Stimulated activated CD8-positive, alpha-beta memory T cell treated with anti-CD3 and anti-CD28 coated beads, Interleukin-12 subunit alpha, Interleukin-12 subunit beta, amount 100 ng/mL, for 4 hours (primary cell): ENCODE measurements around the gene OR51E1.

Source experiments
- DNase-seq: peaks from one replicate; pipeline ENCODE4 v3.0.0-alpha.2; 2020; ENCODE audit warnings: low read depth

Gene OR51E1

GRCh38 chr11:4654635-4655369 lies 11.0 kb downstream of the OR51E1 start:
- no peak for DNase-seq

- no peak for DNase-seq
Observed at GRCh38 chr11:4658629-4659445, 15.1 kb downstream of the OR51E1 start.

GRCh38 chr11:4662876-4663275 lies 19.1 kb downstream of the OR51E1 start:
- no peak for DNase-seq

- no peak for DNase-seq
Observed at GRCh38 chr11:4664183-4664582, 20.4 kb downstream of the OR51E1 start.

GRCh38 chr11:4664786-4665185 lies 21.0 kb downstream of the OR51E1 start:
- DNase-seq = no peak

- no peak for DNase-seq
Observed at GRCh38 chr11:4665424-4665823, 21.6 kb downstream of the OR51E1 start.

GRCh38 chr11:4671741-4672140 lies 28.0 kb downstream of the OR51E1 start:
- DNase-seq = no peak

GRCh38 chr11:4672470-4672869 lies 28.7 kb downstream of the OR51E1 start:
- no peak for DNase-seq

- no peak for DNase-seq
Observed at GRCh38 chr11:4673781-4674180, 30.0 kb downstream of the OR51E1 start.

GRCh38 chr11:4677948-4678347 lies 34.2 kb downstream of the OR51E1 start:
- DNase-seq = no peak

- DNase-seq = no peak
Observed at GRCh38 chr11:4680341-4680740, 36.6 kb downstream of the OR51E1 start.

GRCh38 chr11:4682623-4683419 lies 39.0 kb downstream of the OR51E1 start:
- DNase-seq = no peak

- no peak for DNase-seq
Observed at GRCh38 chr11:4684631-4685285, 41.0 kb downstream of the OR51E1 start.

- DNase-seq = no peak
Observed at GRCh38 chr11:4695442-4695841, 51.7 kb downstream of the OR51E1 start.

- DNase-seq = no peak
Observed at GRCh38 chr11:4697585-4697984, 53.8 kb downstream of the OR51E1 start, which contains the start of gene OR51E2. Gene OR51E2, minus strand, starts transcription at chr11:4697853. Its CDS starts 15,142 bp downstream, at chr11:4682711.

- no peak for DNase-seq
Observed at GRCh38 chr11:4699697-4700435, 56.1 kb downstream of the OR51E1 start.

GRCh38 chr11:4700436-4700820 lies 56.6 kb downstream of the OR51E1 start:
- DNase-seq = no peak

GRCh38 chr11:4704054-4704789 lies 60.4 kb downstream of the OR51E1 start, which contains the start of gene MMP26:
Gene MMP26, plus strand, starts transcription at chr11:4704784.
- no peak for DNase-seq

GRCh38 chr11:4704790-4705334 lies 61.1 kb downstream of the OR51E1 start:
- DNase-seq = no peak
